Duodenal mucosa (tissue), 2 donors: ENCODE results near the gene GGA2.
A peak's percentile ranks its signal among the peaks of the same experiment; 100 is the strongest.

Experiments
- H3K27ac ChIP-seq: one replicate; pipeline ENCODE4 v1.7.0; 2013; ENCODE audit warnings: low read depth, low read length
- H3K27me3 ChIP-seq, 2 donors: one replicate each; pipeline ENCODE4 v1.7.0; 2013; ENCODE audit warnings: low read length in 2 of 2, control low read depth in 1 of 2; ENCODE audit not compliant: insufficient read depth in 2 of 2, control insufficient read depth in 1 of 2
- H3K36me3 ChIP-seq, 2 donors: one replicate each; pipeline ENCODE4 v1.7.0; 2013; ENCODE audit warnings: low read length in 2 of 2, control low read depth in 1 of 2; ENCODE audit not compliant: insufficient read depth in 2 of 2, control insufficient read depth in 1 of 2
- H3K4me1 ChIP-seq, 2 donors: one replicate each; pipeline ENCODE4 v1.7.0; 2013; ENCODE audit warnings: low read length in 2 of 2, control low read depth in 1 of 2; ENCODE audit not compliant: insufficient read depth in 2 of 2, control insufficient read depth in 1 of 2
- H3K4me3 ChIP-seq, 2 donors: one replicate each; pipeline ENCODE4 v1.7.0; 2013; ENCODE audit warnings: low read length in 2 of 2, low read depth in 1 of 2
- H3K9ac ChIP-seq, 2 donors: one replicate each; pipeline ENCODE4 v1.7.0; 2013; ENCODE audit warnings: low read length in 2 of 2, low read depth in 1 of 2
- H3K9me3 ChIP-seq, 2 donors: one replicate each; pipeline ENCODE4 v1.7.0; 2013; ENCODE audit warnings: low read length in 2 of 2, control low read depth in 1 of 2; ENCODE audit not compliant: control insufficient read depth in 1 of 2

The GGA2 gene

DNA sequence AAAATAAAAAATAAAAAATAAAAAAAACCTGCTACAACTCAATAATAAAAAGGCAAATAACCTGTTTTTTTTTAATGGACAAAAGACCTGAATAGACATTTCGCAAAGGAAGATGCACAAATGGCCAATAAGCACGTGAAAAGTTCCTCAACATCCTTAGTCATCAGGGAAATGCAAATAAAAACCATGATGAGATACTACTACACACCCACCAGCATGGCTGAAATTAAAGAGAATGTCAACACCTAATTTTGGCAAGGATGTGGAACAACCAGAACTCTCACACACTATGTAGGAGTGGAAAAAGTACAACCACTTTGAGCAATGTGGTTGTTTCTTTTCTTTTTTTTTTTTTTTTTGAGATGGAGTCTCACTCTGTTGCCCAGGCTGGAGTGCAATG, 81.9 kb downstream of the GGA2 start:
- Histone ChIP-seq H3K36me3 (peaks cover 9 to 35% of the 10 kb centered on the region in 2 donors), H3K4me1 (peaks cover 3 to 5% of the 10 kb centered on the region in 2 donors), H3K27me3 (no peaks in the 10 kb centered on the region), H3K27ac (no peak overlapping the region), H3K9ac (no peak overlapping the region), H3K4me3 (no peak overlapping the region), H3K9me3 (no peaks in the 10 kb centered on the region)

DNA sequence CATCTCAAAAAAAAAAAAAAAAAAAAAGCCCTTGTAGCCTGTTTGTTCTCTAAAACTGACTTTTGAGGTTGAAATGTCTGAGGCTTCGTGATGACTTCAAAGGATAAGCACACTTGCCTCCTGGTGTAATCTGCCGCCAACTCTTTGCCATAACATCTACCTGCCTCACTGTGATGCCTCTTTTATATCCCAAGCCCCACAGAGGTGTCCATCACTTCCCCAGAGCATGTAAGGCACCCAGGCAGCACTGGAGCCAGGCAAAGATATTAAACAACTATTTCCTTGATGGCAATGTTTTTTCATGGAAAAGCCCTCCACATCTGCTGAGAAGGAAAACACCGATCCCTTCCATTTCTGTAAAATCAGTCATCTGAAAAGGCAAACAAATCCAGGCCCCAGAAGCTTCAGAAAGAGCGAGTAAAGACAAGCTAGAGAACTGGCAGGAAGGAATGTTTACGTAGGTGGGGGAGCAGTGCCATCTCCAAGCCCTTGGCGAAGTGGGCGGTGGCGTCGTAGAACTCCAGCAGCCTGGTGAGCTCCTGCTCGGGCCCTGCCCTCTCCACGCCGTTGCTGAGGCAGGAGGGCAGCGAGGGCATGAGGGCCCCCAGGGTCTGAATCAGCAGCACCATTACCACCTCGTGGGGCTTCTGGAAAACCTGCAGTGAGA, 85.9 kb downstream of the GGA2 start:
- no peak overlapping the region for H3K9ac ChIP-seq
- no peaks in the 10 kb centered on the region for H3K9me3 ChIP-seq
- H3K4me1 ChIP-seq = peaks cover 3 to 5% of the 10 kb centered on the region in 2 donors
- H3K27ac ChIP-seq = no peak overlapping the region
- H3K27me3 ChIP-seq = no peaks in the 10 kb centered on the region
- no peak overlapping the region for H3K4me3 ChIP-seq
- H3K36me3 ChIP-seq = peaks cover 0 to 9% of the 10 kb centered on the region in 2 donors

DNA sequence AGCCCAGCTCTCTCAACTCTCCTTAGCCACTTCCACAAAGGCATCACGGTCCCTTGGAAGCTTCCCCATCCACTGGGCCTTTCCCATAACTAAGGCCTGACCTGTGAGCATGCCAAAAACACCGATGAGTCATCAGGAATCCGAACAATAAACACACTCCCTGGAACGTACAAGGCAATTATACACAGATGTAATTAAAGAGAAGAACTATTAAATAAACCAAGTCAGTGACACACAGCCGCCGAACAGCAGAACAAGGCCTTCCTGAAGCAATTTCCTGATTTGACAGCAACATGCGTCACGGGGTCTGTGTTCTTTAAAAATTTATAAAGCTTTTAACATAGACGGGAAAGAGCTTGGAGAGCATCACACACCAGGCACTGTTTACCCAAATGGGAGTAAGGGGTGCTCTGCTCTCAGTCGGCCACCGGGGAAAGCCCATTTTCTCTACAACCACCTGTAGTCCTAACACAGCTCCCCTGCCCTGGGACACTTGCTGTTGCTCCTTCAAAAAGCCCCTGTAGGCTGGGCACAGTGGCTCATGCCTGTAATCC, 86.7 kb downstream of the GGA2 start:
- H3K27ac ChIP-seq = peak overlapping the region; percentile 66
- no peak overlapping the region for H3K4me3 ChIP-seq
- H3K9ac ChIP-seq = peak overlapping the region in 1 of 2 donors; percentile 18

DNA sequence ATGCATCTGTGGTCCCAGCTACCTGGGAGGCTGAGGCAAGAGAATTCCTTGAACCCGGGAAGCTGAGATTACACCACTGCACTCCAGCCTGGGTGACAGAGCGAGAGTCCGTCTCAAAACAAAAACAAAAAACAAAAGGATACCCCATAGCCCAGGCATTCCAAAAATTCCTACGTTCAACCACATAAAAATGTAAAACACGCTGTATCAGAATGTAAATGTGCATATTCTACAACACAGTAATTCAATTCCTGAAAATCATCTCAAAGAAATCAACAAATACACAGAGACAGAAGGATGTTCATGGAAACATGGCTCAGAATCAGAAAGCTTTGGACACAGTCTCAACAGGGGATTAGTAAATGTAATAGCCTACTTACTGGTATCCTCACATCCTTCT, 90.3 kb downstream of the GGA2 start:
- Histone ChIP-seq H3K27me3 (no peaks in the 10 kb centered on the region), H3K36me3 (peaks cover 4 to 35% of the 10 kb centered on the region in 2 donors), H3K4me3 (no peak overlapping the region), H3K9ac (no peak overlapping the region), H3K4me1 (peaks cover 3 to 5% of the 10 kb centered on the region in 2 donors), H3K9me3 (no peaks in the 10 kb centered on the region), H3K27ac (no peak overlapping the region)

More for the DNA sequence above, 86.7 kb downstream of the GGA2 start:
- H3K36me3 ChIP-seq = peaks cover 0 to 10% of the 10 kb centered on the region in 2 donors
- peaks cover 3 to 5% of the 10 kb centered on the region in 2 donors for H3K4me1 ChIP-seq
- no peaks in the 10 kb centered on the region for H3K9me3 ChIP-seq
- H3K27me3 ChIP-seq = no peaks in the 10 kb centered on the region

DNA sequence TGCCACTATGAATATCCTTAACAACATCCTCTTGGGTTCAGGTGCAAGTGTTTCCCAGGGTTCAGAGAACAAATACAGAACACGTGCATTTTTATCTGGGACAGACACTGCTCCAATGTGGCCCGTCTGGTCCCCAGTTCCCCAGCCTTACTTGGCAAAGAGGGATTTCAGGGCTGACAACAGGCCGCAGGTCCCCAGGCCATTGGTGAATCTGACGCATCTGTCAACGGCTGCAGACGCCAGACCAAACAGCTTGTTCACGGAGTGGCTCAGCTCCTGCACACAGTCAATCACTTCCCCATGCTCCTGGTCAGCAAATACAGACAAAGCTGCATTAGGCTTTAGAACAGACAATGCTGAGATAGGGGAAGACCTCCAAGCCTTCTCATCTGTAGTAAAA, 93.5 kb downstream of the GGA2 start:
- H3K9me3 ChIP-seq = no peaks in the 10 kb centered on the region
- peaks cover 4 to 66% of the 10 kb centered on the region in 2 donors for H3K36me3 ChIP-seq
- no peak overlapping the region for H3K4me3 ChIP-seq

DNA sequence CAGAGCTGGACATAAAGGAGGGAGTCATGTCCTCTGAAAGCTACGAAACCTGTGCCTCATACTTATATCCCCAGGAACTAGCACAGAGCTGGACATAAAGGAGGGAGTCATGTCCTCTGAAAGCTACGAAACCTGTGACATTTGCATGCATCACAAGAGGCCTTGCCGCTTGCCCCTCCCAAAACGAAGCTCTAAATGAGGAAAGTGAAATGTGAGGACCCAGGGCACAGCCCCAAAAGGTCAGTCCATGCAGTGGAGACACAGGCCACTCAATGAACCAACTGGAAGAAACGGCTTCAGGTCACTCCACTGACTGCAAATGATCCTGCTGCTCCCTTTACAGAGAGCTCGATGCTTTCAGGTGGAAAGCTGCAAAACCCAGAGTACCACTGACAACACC, 95.6 kb downstream of the GGA2 start:
- peaks cover 8 to 76% of the 10 kb centered on the region in 2 donors for H3K36me3 ChIP-seq

More for the DNA sequence above, 93.5 kb downstream of the GGA2 start:
- H3K9ac ChIP-seq = no peak overlapping the region
- H3K27me3 ChIP-seq = no peaks in the 10 kb centered on the region
- no peaks in the 10 kb centered on the region for H3K4me1 ChIP-seq
- no peak overlapping the region for H3K27ac ChIP-seq

More for the DNA sequence above, 95.6 kb downstream of the GGA2 start:
- H3K4me3 ChIP-seq = no peak overlapping the region
- H3K4me1 ChIP-seq = no peaks in the 10 kb centered on the region
- no peak overlapping the region for H3K9ac ChIP-seq
- H3K27me3 ChIP-seq = no peaks in the 10 kb centered on the region
- no peaks in the 10 kb centered on the region for H3K9me3 ChIP-seq
- no peak overlapping the region for H3K27ac ChIP-seq
